AG04450 (cell line): Measurements from ENCODE around the gene NT5DC3. TPM values are rescaled to one million over a fixed set of nuclear protein-coding genes. Genes with fewer than 3 reads are reported as not detected.

ENCODE experiments used
- CTCF ChIA-PET: fragments of 300-600, 350-600 bp; formaldehyde crosslinking; extraction: SDS; loops from one replicate; lab custom pipeline; 2022; ENCODE audit warnings: antibody characterized with exemption, inconsistent platforms; lab: Charles Lee
- POLR2A ChIA-PET: fragments of 350-600 bp; formaldehyde crosslinking; extraction: SDS; loops from one replicate; lab custom pipeline; 2021; ENCODE audit warnings: antibody characterized with exemption, inconsistent platforms; lab: Yijun Ruan, JAX
- DNase-seq: peaks from one replicate; pipeline ENCODE4 v3.0.0-alpha.2; 2011; ENCODE audit warnings: low read depth, low spot score
- H3K27ac ChIP-seq: one replicate; pipeline ENCODE4 v1.5.1; 2012; ENCODE audit warnings: low read depth, low read length, control low read depth
- H3K27me3 ChIP-seq: one replicate; pipeline ENCODE4 v1.6.0; 2012; ENCODE audit warnings: low read length; ENCODE audit not compliant: control insufficient read depth, insufficient read depth
- H3K4me3 ChIP-seq: 2 replicates; pipeline ENCODE4 v1.5.1; 2011; ENCODE audit warnings: mild to moderate bottlenecking, low read depth, low read length, control low read depth
- H3K9me3 ChIP-seq: 2 replicates; pipeline ENCODE4 v1.5.1; 2012; ENCODE audit warnings: low read length; ENCODE audit not compliant: control insufficient read depth, insufficient read depth
- CTCF ChIP-seq: IDR thresholded peaks from 2 replicates; pipeline ENCODE4 v1.5.1; 2011; ENCODE audit warnings: low read depth, low read length, control low read depth, inconsistent platforms
- polyA plus RNA-seq: library from polyadenylated mRNA; depleted of rRNA; stranded (reverse); fragments of >200 nt; gene quantifications from 2 replicates; pipeline ENCODE4 v1.2.3, GENCODE V29; 2011

Gene NT5DC3
- polyA plus RNA-seq, 1 experiment = 2.8 TPM

GRCh38 chr12:103846415-103846814, 5.4 kb upstream of the NT5DC3 start:
- Histone ChIP-seq H3K27ac (no peak overlapping the region), H3K9me3 (no peaks in the 10 kb centered on the region), H3K27me3 (no peaks in the 10 kb centered on the region), H3K4me3 (no peak overlapping the region)
- POLR2A ChIA-PET = no interaction called here
- no peak for DNase-seq
- no peak for TF ChIP-seq CTCF
- CTCF ChIA-PET = no interaction called here

GRCh38 chr12:103844305-103844704, 3.3 kb upstream of the NT5DC3 start:
- ChIA-PET POLR2A (no interaction called here), CTCF (no interaction called here)
- H3K27ac ChIP-seq = no peak overlapping the region
- TF ChIP-seq CTCF = no peak
- DNase-seq = no peak
- no peaks in the 10 kb centered on the region for H3K27me3 ChIP-seq
- H3K4me3 ChIP-seq = no peak overlapping the region
- no peaks in the 10 kb centered on the region; the same call in 1 of the 2 replicates for H3K9me3 ChIP-seq

GRCh38 chr12:103841690-103842584, 903 bp upstream of the NT5DC3 start:
- peak overlapping the region; percentile 68 for H3K4me3 ChIP-seq
- ChIA-PET CTCF (interaction anchor here (1.1 kb wide), 1 partner anchor 28 kb away, joined by 3 read pairs; no protein-coding TSS in a partner anchor), POLR2A (interaction anchor here (0.9 to 2.1 kb wide), 7 partner anchors 10 to 88 kb away, joined by 3 to 9 read pairs (median 4); no protein-coding TSS in a partner anchor)
- H3K27me3 ChIP-seq = no peaks in the 10 kb centered on the region
- H3K27ac ChIP-seq = no peak overlapping the region
- TF ChIP-seq CTCF = no peak
- no peak for DNase-seq
- peaks cover 2% of the 10 kb centered on the region; the same call in 1 of the 2 replicates for H3K9me3 ChIP-seq

GRCh38 chr12:103840462-103840875, 565 bp downstream of the NT5DC3 start:
- ChIA-PET POLR2A (interaction anchor here (0.9 to 2.1 kb wide), 8 partner anchors 12 to 89 kb away, joined by 3 to 9 read pairs (median 4); no protein-coding TSS in a partner anchor), CTCF (interaction anchor here (0.7 to 1.6 kb wide), 3 partner anchors 20 to 30 kb away, joined by 3 to 12 read pairs (median 3); no protein-coding TSS in a partner anchor)
- no peaks in the 10 kb centered on the region for H3K27me3 ChIP-seq
- H3K9me3 ChIP-seq = peaks cover 3% of the 10 kb centered on the region; the same call in 1 of the 2 replicates
- no peak for TF ChIP-seq CTCF
- no peak for DNase-seq
- H3K27ac ChIP-seq = no peak overlapping the region
- H3K4me3 ChIP-seq = peak overlapping the region; percentile 73
